Astrocyte (in vitro differentiated cells and primary cell): ENCODE data around the gene ARF6. TPM values are rescaled to one million over a fixed set of nuclear protein-coding genes. Genes with fewer than 3 reads are reported as not detected.

Source experiments
- DNase-seq: peaks from one replicate; pipeline ENCODE4 v3.0.0-alpha.2; 2010; ENCODE audit warnings: low read depth
- FAIRE-seq: peaks from 2 replicates; lab custom pipeline; 2011; peaks lifted over from hg19 to GRCh38; lab: Jason Lieb, UNC
- H2AFZ ChIP-seq: 2 replicates; pipeline ENCODE4 v1.6.0; 2012; ENCODE audit warnings: low read depth, low read length, inconsistent platforms
- H3K27ac ChIP-seq: 2 replicates; pipeline ENCODE4 v1.5.1; 2011; ENCODE audit warnings: low read depth, low read length, inconsistent platforms
- H3K27me3 ChIP-seq: 2 replicates; pipeline ENCODE4 v1.6.0; 2011; ENCODE audit warnings: low read length, inconsistent platforms; ENCODE audit not compliant: insufficient read depth
- H3K36me3 ChIP-seq: 2 replicates; pipeline ENCODE4 v1.5.1; 2011; ENCODE audit warnings: low read length, inconsistent platforms; ENCODE audit not compliant: insufficient read depth
- H3K4me1 ChIP-seq: 2 replicates; pipeline ENCODE4 v1.5.1; 2011; ENCODE audit warnings: low read length, inconsistent platforms; ENCODE audit not compliant: insufficient read depth
- H3K4me2 ChIP-seq: 2 replicates; pipeline ENCODE4 v1.6.0; 2012; ENCODE audit warnings: low read length, inconsistent platforms
- H3K4me3 ChIP-seq: 2 replicates; pipeline ENCODE4 v1.5.1; 2011; ENCODE audit warnings: low read depth, mild to moderate bottlenecking, low read length, inconsistent platforms; ENCODE audit not compliant: insufficient read depth
- H3K79me2 ChIP-seq: 2 replicates; pipeline ENCODE4 v1.6.0; 2012; ENCODE audit warnings: mild to moderate bottlenecking, low read length, inconsistent platforms; ENCODE audit not compliant: insufficient read depth
- H3K9ac ChIP-seq: 2 replicates; pipeline ENCODE4 v1.6.0; 2012; ENCODE audit warnings: mild to moderate bottlenecking, low read length, inconsistent platforms
- H3K9me3 ChIP-seq: 2 replicates; pipeline ENCODE4 v1.5.1; 2012; ENCODE audit warnings: low read depth, mild to moderate bottlenecking, low read length, inconsistent platforms; ENCODE audit not compliant: insufficient read depth
- H4K20me1 ChIP-seq: 2 replicates; pipeline ENCODE4 v1.6.0; 2012; ENCODE audit warnings: low read length, inconsistent platforms; ENCODE audit not compliant: insufficient read depth
- H3K27ac Mint-ChIP-seq: one replicate; pipeline ENCODE4 v1.8.0; 2021; ENCODE audit warnings: mild to moderate bottlenecking, mixed read lengths; ENCODE audit not compliant: unreplicated experiment
- H3K27me3 Mint-ChIP-seq: one replicate; pipeline ENCODE4 v1.8.0; 2021; ENCODE audit warnings: low read depth, mixed read lengths; ENCODE audit not compliant: unreplicated experiment
- H3K36me3 Mint-ChIP-seq: one replicate; pipeline ENCODE4 v1.8.0; 2021; ENCODE audit warnings: low read depth, mixed read lengths; ENCODE audit not compliant: unreplicated experiment
- H3K4me1 Mint-ChIP-seq: one replicate; pipeline ENCODE4 v1.8.0; 2021; ENCODE audit warnings: low read depth, mixed read lengths; ENCODE audit not compliant: unreplicated experiment
- H3K4me3 Mint-ChIP-seq: one replicate; pipeline ENCODE4 v1.8.0; 2021; ENCODE audit warnings: mild to moderate bottlenecking, moderate library complexity, mixed read lengths; ENCODE audit not compliant: unreplicated experiment
- H3K9me3 Mint-ChIP-seq: one replicate; pipeline ENCODE4 v1.8.0; 2021; ENCODE audit warnings: mild to moderate bottlenecking, mixed read lengths; ENCODE audit not compliant: unreplicated experiment
- EZH2 ChIP-seq: IDR thresholded peaks from 2 replicates; pipeline ENCODE4 v1.6.1; 2012; ENCODE audit warnings: mild to moderate bottlenecking, low read length, inconsistent platforms; ENCODE audit not compliant: insufficient read depth
- total RNA-seq: library from RNA; stranded (reverse); gene quantifications from 2 replicates; pipeline ENCODE4 v1.2.1, GENCODE V29; 2021
- TF ChIP-seq, protein P1 (sequence below): IDR thresholded peaks from 2 replicates; pipeline ENCODE4 v1.5.1; 2011; ENCODE audit warnings: low read depth, mild to moderate bottlenecking, inconsistent platforms, low read length, moderate library complexity; ENCODE audit not compliant: insufficient read depth

The ARF6 gene
- total RNA-seq, 1 donor from 2014 or later: 53.4 TPM

DNA sequence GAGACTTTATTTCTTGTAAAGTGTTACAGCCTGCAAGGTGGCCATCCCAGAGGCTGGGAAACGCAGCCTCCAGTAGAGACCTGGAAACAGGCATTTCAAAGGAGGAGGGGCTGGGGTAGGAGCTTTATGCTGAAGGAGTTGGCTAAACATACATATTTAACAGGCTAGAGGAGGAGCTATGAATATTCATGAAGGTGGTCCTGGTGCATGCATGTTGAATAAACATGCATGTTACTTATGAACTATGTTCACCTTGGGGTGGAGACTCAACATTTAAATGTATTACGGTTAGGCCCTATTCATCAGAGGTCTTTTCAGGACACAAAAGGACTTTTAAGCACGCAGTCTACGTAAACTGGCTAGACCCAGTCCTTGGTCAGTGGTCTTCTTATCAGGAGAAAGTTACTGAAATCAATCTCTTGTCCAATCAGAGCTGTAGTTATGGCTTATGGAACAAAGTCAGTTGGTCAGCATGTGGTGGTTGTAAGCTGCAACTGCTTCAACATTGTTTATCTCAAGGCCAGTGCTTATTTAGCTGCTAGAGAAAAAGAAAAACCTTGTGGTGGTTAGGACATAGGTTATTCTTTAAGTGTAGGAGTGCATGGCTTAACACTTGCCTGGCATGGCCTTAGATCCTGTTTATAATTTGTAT, 11.4 kb upstream of the ARF6 start:
- H3K4me3 ChIP-seq: no peak overlapping the region
- Mint-ChIP-seq H3K4me3 (no peak overlapping the region), H3K9me3 (no peaks in the 10 kb centered on the region), H3K4me1 (peaks cover 2% of the 10 kb centered on the region), H3K27me3 (no peaks in the 10 kb centered on the region), H3K27ac (no peak overlapping the region), H3K36me3 (no peaks in the 10 kb centered on the region)
- no peaks in the 10 kb centered on the region for H3K4me1 ChIP-seq
- no peak overlapping the region for H3K27ac ChIP-seq
- no peak overlapping the region for H2AFZ ChIP-seq
- DNase-seq (no peak), FAIRE-seq (no peak)
- TF ChIP-seq, protein P1, sequence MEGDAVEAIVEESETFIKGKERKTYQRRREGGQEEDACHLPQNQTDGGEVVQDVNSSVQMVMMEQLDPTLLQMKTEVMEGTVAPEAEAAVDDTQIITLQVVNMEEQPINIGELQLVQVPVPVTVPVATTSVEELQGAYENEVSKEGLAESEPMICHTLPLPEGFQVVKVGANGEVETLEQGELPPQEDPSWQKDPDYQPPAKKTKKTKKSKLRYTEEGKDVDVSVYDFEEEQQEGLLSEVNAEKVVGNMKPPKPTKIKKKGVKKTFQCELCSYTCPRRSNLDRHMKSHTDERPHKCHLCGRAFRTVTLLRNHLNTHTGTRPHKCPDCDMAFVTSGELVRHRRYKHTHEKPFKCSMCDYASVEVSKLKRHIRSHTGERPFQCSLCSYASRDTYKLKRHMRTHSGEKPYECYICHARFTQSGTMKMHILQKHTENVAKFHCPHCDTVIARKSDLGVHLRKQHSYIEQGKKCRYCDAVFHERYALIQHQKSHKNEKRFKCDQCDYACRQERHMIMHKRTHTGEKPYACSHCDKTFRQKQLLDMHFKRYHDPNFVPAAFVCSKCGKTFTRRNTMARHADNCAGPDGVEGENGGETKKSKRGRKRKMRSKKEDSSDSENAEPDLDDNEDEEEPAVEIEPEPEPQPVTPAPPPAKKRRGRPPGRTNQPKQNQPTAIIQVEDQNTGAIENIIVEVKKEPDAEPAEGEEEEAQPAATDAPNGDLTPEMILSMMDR: no peak
- no peaks in the 10 kb centered on the region for H4K20me1 ChIP-seq
- H3K36me3 ChIP-seq: no peaks in the 10 kb centered on the region
- H3K9me3 ChIP-seq: no peaks in the 10 kb centered on the region
- H3K79me2 ChIP-seq: no peaks in the 10 kb centered on the region
- no peaks in the 10 kb centered on the region for H3K27me3 ChIP-seq
- H3K9ac ChIP-seq: no peak overlapping the region
- no peak overlapping the region for H3K4me2 ChIP-seq

GRCh38 chr14:49882826-49883694, 9.8 kb upstream of the ARF6 start:
- H3K4me2 ChIP-seq: peak overlapping the region; percentile 14
- no peak overlapping the region for H3K9ac ChIP-seq
- DNase-seq: no peak
- no peaks in the 10 kb centered on the region for H4K20me1 ChIP-seq
- no peaks in the 10 kb centered on the region for H3K9me3 Mint-ChIP-seq
- FAIRE-seq: no peak
- peak overlapping the region; percentile 60 for H2AFZ ChIP-seq
- no peak overlapping the region for H3K27ac Mint-ChIP-seq
- H3K4me3 Mint-ChIP-seq: no peak overlapping the region
- no peak for TF ChIP-seq EZH2
- TF ChIP-seq, protein P1: no peak
- H3K27ac ChIP-seq: no peak overlapping the region
- H3K79me2 ChIP-seq: no peaks in the 10 kb centered on the region
- H3K36me3 ChIP-seq: no peaks in the 10 kb centered on the region
- no peaks in the 10 kb centered on the region for H3K27me3 Mint-ChIP-seq
- no peaks in the 10 kb centered on the region for H3K9me3 ChIP-seq
- H3K27me3 ChIP-seq: no peaks in the 10 kb centered on the region
- H3K4me3 ChIP-seq: no peak overlapping the region
- H3K4me1 Mint-ChIP-seq: peaks cover 2% of the 10 kb centered on the region
- H3K36me3 Mint-ChIP-seq: no peaks in the 10 kb centered on the region
- no peaks in the 10 kb centered on the region for H3K4me1 ChIP-seq
